Thyroid gland (tissue), 4 donors: ENCODE measurements around the gene HAPSTR1.

ENCODE experiments used
- CTCF ChIP-seq, 6 experiments: fragments of 200-600 bp in 3 of 6; fragments of 450-650 bp in 3 of 6; sonication (generic) in 3 of 6; IDR thresholded peaks; one replicate each; pipeline ENCODE4 v1.5.1; 2016 to 2019; ENCODE audit warnings: antibody characterized with exemption in 6 of 6, mild to moderate bottlenecking in 2 of 6, inconsistent platforms in 1 of 6, moderate library complexity in 1 of 6
- POLR2A ChIP-seq, 2 donors: fragments of 450-650 bp; IDR thresholded peaks; one replicate each; pipeline ENCODE4 v1.6.1; 2017; ENCODE audit warnings: antibody characterized with exemption in 2 of 2, mild to moderate bottlenecking in 2 of 2, moderate library complexity in 1 of 2

DNA sequence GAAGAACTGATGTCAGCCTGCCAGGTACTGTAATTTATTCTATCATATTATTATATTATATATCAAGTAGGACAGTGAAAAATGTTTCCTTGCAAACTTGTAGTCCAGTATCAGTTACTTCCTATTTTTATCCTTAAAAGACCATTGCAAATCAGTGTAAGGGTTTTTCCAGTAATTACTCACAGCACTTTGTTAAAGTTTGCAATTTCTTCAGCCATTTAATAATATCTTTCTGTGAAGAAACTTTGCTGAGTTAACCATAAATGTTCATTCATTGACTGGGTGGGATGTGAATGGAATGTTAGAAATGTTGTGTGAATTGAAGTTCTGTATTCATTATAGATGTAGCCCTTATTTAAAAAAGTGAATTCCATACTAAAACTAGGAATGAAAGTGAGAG lies 26.7 kb downstream of the HAPSTR1 start:
- no peak for TF ChIP-seq POLR2A (IDR thresholded peaks at IDR 0.05)
- no peak for TF ChIP-seq CTCF (IDR thresholded peaks at IDR 0.05)
